HG02943 (cell line): ENCODE results near the gene CNTN4.

Experiments used
- ATAC-seq: cut with Tn5 transposase; IDR thresholded peaks from one replicate; pipeline ENCODE4 v1.9.1; 2021; ENCODE audit warnings: mild to moderate bottlenecking, low read depth, moderate library complexity; ENCODE audit not compliant: unreplicated experiment

CNTN4 gene

GRCh38 chr3:2837239-2837638 is 738.6 kb downstream of the CNTN4 start:
- ATAC-seq: no peak

- ATAC-seq: no peak
These were observed 739.2 kb downstream of the CNTN4 start for GRCh38 chr3:2837910-2838309.

- ATAC-seq: no peak
These were observed 740.0 kb downstream of the CNTN4 start for GRCh38 chr3:2838546-2839157.

- no peak for ATAC-seq
These were observed 741.2 kb downstream of the CNTN4 start for GRCh38 chr3:2839876-2840275.

- ATAC-seq: no peak
These were observed 748.6 kb downstream of the CNTN4 start for GRCh38 chr3:2847062-2847841.

GRCh38 chr3:2849092-2849491 is 750.4 kb downstream of the CNTN4 start:
- no peak for ATAC-seq

- no peak for ATAC-seq
These were observed 752.0 kb downstream of the CNTN4 start for GRCh38 chr3:2850701-2851100.

GRCh38 chr3:2851361-2851760 is 752.7 kb downstream of the CNTN4 start:
- ATAC-seq: no peak

GRCh38 chr3:2851835-2852234 is 753.2 kb downstream of the CNTN4 start:
- ATAC-seq: no peak

- ATAC-seq: no peak
These were observed 755.0 kb downstream of the CNTN4 start for GRCh38 chr3:2853651-2854050.

- no peak for ATAC-seq
These were observed 757.8 kb downstream of the CNTN4 start for GRCh38 chr3:2856138-2857133.

- no peak for ATAC-seq
These were observed 762.0 kb downstream of the CNTN4 start for GRCh38 chr3:2860626-2861025.

- no peak for ATAC-seq
These were observed 762.5 kb downstream of the CNTN4 start for GRCh38 chr3:2861120-2861519.

GRCh38 chr3:2861920-2862319 is 763.3 kb downstream of the CNTN4 start:
- ATAC-seq: no peak

GRCh38 chr3:2862366-2862765 is 763.7 kb downstream of the CNTN4 start:
- no peak for ATAC-seq

GRCh38 chr3:2863127-2863526 is 764.5 kb downstream of the CNTN4 start:
- no peak for ATAC-seq

- no peak for ATAC-seq
These were observed 771.2 kb downstream of the CNTN4 start for GRCh38 chr3:2869905-2870304.

GRCh38 chr3:2870724-2871333 is 772.2 kb downstream of the CNTN4 start:
- ATAC-seq: no peak

GRCh38 chr3:2872884-2873283 is 774.2 kb downstream of the CNTN4 start:
- ATAC-seq: no peak

- ATAC-seq: no peak
These were observed 775.3 kb downstream of the CNTN4 start for GRCh38 chr3:2873986-2874385.

GRCh38 chr3:2875699-2876098 is 777.0 kb downstream of the CNTN4 start:
- no peak for ATAC-seq
